Adrenal gland (tissue), 5 donors: ENCODE measurements around the gene RAB40C.

Experiments
- CTCF ChIP-seq, 6 experiments: fragments of 450-650 bp in 4 of 6; fragments of 200-600 bp in 2 of 6; sonication (generic) in 1 of 6; IDR thresholded peaks; 1 replicate in 5 of 6; 2 replicates in 1 of 6; pipeline versions ENCODE4 v1.5.1 to v1.8.0; 2016 to 2021; ENCODE audit warnings: antibody characterized with exemption in 6 of 6, mild to moderate bottlenecking in 2 of 6, moderate library complexity in 1 of 6
- POLR2A ChIP-seq, 2 donors: fragments of 450-650 bp; IDR thresholded peaks; one replicate each; pipeline ENCODE4 v1.6.1; 2017; ENCODE audit warnings: antibody characterized with exemption in 2 of 2, mild to moderate bottlenecking in 2 of 2, moderate library complexity in 1 of 2
- donor health status: DM: no; HTN: no; CAD: no.

- TF ChIP-seq POLR2A (IDR thresholded peaks at IDR 0.05), result no peak
- no peak for TF ChIP-seq CTCF (IDR thresholded peaks at IDR 0.05)
Observed at GRCh38 chr16:608019-608418, 18.2 kb downstream of the RAB40C start.
